Liver (tissue), 9 donors: ENCODE data around the gene SLMAP. TPM values are rescaled to one million over a fixed set of nuclear protein-coding genes. Genes with fewer than 3 reads are reported as not detected.

Experiments
- DNase-seq: peaks from one replicate; pipeline ENCODE4 v3.0.0-alpha.2; 2017; ENCODE audit warnings: low spot score
- H3K27ac ChIP-seq, 2 donors: one replicate each; pipeline ENCODE4 v1.7.0; 2013; ENCODE audit warnings: inconsistent platforms in 2 of 2, low read length in 2 of 2, control low read depth in 1 of 2, low read depth in 1 of 2, mild to moderate bottlenecking in 1 of 2
- H3K27me3 ChIP-seq, 4 donors: one replicate each; pipeline versions ENCODE4 v1.6.1 to v1.7.0; 2013; ENCODE audit warnings: low read length in 3 of 4, inconsistent platforms in 1 of 4, mild to moderate bottlenecking in 1 of 4, moderate library complexity in 1 of 4; ENCODE audit not compliant: control insufficient read depth in 4 of 4, insufficient read depth in 4 of 4
- H3K36me3 ChIP-seq, 4 donors: one replicate each; pipeline versions ENCODE4 v1.6.1 to v1.7.0; 2013; ENCODE audit warnings: low read length in 3 of 4, mild to moderate bottlenecking in 3 of 4, low read depth in 1 of 4, moderate library complexity in 1 of 4; ENCODE audit not compliant: control insufficient read depth in 4 of 4, insufficient read depth in 3 of 4
- H3K4me1 ChIP-seq, 4 donors: one replicate each; pipeline versions ENCODE4 v1.6.1 to v1.7.0; 2013; ENCODE audit warnings: low read length in 3 of 4, mild to moderate bottlenecking in 3 of 4, moderate library complexity in 1 of 4; ENCODE audit not compliant: control insufficient read depth in 4 of 4, insufficient read depth in 4 of 4
- H3K4me3 ChIP-seq, 3 donors: one replicate each; pipeline versions ENCODE4 v1.6.1 to v1.7.0; 2013; ENCODE audit warnings: low read length in 3 of 3, control low read depth in 1 of 3, low read depth in 1 of 3, mild to moderate bottlenecking in 1 of 3
- H3K9ac ChIP-seq, 2 donors: one replicate each; pipeline ENCODE4 v1.7.0; 2013; ENCODE audit warnings: low read length in 2 of 2, mild to moderate bottlenecking in 2 of 2, moderate library complexity in 2 of 2, control low read depth in 1 of 2, low read depth in 1 of 2
- H3K9me3 ChIP-seq, 4 donors: one replicate each; pipeline versions ENCODE4 v1.6.1 to v1.7.0; 2013; ENCODE audit warnings: low read length in 3 of 4; ENCODE audit not compliant: control insufficient read depth in 4 of 4
- ATF3 ChIP-seq: IDR thresholded peaks from 2 replicates; pipeline ENCODE4 v1.6.1; 2016; ENCODE audit warnings: antibody characterized with exemption
- CTCF ChIP-seq: fragments of 150-350 bp; IDR thresholded peaks from 2 replicates; pipeline ENCODE4 v1.5.1; 2017; ENCODE audit warnings: improper control_type of control experiment, low read depth, low read length; ENCODE audit not compliant: missing input control
- EGR1 ChIP-seq, 2 donors: IDR thresholded peaks; 2 replicates each; pipeline ENCODE4 v1.6.1; 2016 to 2018; ENCODE audit warnings: antibody characterized with exemption in 2 of 2, low read depth in 2 of 2
- FOXA1 ChIP-seq: IDR thresholded peaks from 2 replicates; pipeline ENCODE4 v1.6.1; 2016; ENCODE audit warnings: antibody characterized with exemption
- FOXA2 ChIP-seq: IDR thresholded peaks from 2 replicates; pipeline ENCODE4 v1.6.1; 2016; ENCODE audit warnings: antibody characterized with exemption
- GABPA ChIP-seq, 2 donors: IDR thresholded peaks in 1 of 2; conservative IDR thresholded peaks in 1 of 2; 2 replicates each; pipeline ENCODE4 v1.6.1; 2016; ENCODE audit warnings: antibody characterized with exemption in 2 of 2, mild to moderate bottlenecking in 1 of 2, moderate library complexity in 1 of 2
- HNF4A ChIP-seq, 2 donors: conservative IDR thresholded peaks; 2 replicates each; pipeline ENCODE4 v1.6.1; 2016; ENCODE audit warnings: antibody characterized with exemption in 2 of 2, mild to moderate bottlenecking in 2 of 2
- HNF4G ChIP-seq: IDR thresholded peaks from 2 replicates; pipeline ENCODE4 v1.6.1; 2016; ENCODE audit warnings: antibody characterized with exemption
- JUND ChIP-seq, 2 donors: IDR thresholded peaks; 2 replicates each; pipeline ENCODE4 v1.6.1; 2016; ENCODE audit warnings: antibody characterized with exemption in 2 of 2
- MAX ChIP-seq: IDR thresholded peaks from 2 replicates; pipeline ENCODE4 v1.6.1; 2016; ENCODE audit warnings: antibody characterized with exemption
- NR2F2 ChIP-seq: IDR thresholded peaks from 2 replicates; pipeline ENCODE4 v1.6.1; 2016; ENCODE audit warnings: antibody characterized with exemption
- RAD21 ChIP-seq, 2 donors: IDR thresholded peaks; 2 replicates each; pipeline ENCODE4 v1.6.1; 2016; ENCODE audit warnings: antibody characterized with exemption in 2 of 2, mild to moderate bottlenecking in 2 of 2
- REST ChIP-seq: IDR thresholded peaks from 2 replicates; pipeline ENCODE4 v1.6.1; 2016; ENCODE audit warnings: antibody characterized with exemption, mild to moderate bottlenecking
- RXRA ChIP-seq, 2 donors: IDR thresholded peaks; 2 replicates each; pipeline ENCODE4 v1.6.1; 2017 to 2018; ENCODE audit warnings: antibody characterized with exemption in 2 of 2, mild to moderate bottlenecking in 1 of 2
- SP1 ChIP-seq: IDR thresholded peaks from 2 replicates; pipeline ENCODE4 v1.6.1; 2018; ENCODE audit warnings: antibody characterized with exemption, mild to moderate bottlenecking
- TAF1 ChIP-seq: conservative IDR thresholded peaks from 2 replicates; pipeline ENCODE4 v1.6.1; 2016; ENCODE audit warnings: antibody characterized with exemption, mild to moderate bottlenecking
- YY1 ChIP-seq: IDR thresholded peaks from 2 replicates; pipeline ENCODE4 v1.6.1; 2016; ENCODE audit warnings: antibody characterized with exemption, mild to moderate bottlenecking
- ZBTB33 ChIP-seq: IDR thresholded peaks from 2 replicates; pipeline ENCODE4 v1.6.1; 2016; ENCODE audit warnings: antibody characterized with exemption
- WGBS: extraction: QIAGEN DNeasy Blood & Tissue Kit; methylation state at CpG from one replicate; pipeline ENCODE4 v1.1.7; 2013; 5-methylcytosine and 5-hydroxymethylcytosine counted together
- polyA plus RNA-seq, 2 donors: library from polyadenylated mRNA; stranded (reverse) in 1 of 2; unstranded in 1 of 2; fragments of 200-250 nt in 1 of 2; fragments of >200 nt in 1 of 2; fragmentation: Nextera tagmentation in 1 of 2; extraction: Ambion mirVana in 1 of 2; gene quantifications; one replicate each; pipeline versions ENCODE4 v1.2.1 to v1.2.3, GENCODE V29; 2013 to 2015
- total RNA-seq, 2 donors: library from RNA; depleted of rRNA; stranded (reverse); fragments of >200 nt; gene quantifications; one replicate each; pipeline ENCODE4 v1.2.3, GENCODE V29; 2014
- donor health status: healthy.
- donor health status: healthy.
- donor health status: healthy.
- donor health status: healthy.
- donor health status: healthy.

The SLMAP gene
- total and polyA plus RNA-seq, 4 donors: 10.2 to 37.8 (median 19.4) TPM

- TF ChIP-seq MAX: no peak
- no peak for TF ChIP-seq RAD21 (IDR thresholded peaks at IDR 0.05)
- no peak for TF ChIP-seq GABPA (IDR thresholded peaks at IDR 0.05 in 1 of 2, conservative IDR thresholded peaks at IDR 0.05 in 1 of 2)
- TF ChIP-seq HNF4A (conservative IDR thresholded peaks at IDR 0.05): no peak
- TF ChIP-seq FOXA1: no peak
- no peak for TF ChIP-seq SP1
These were observed 14.1 kb downstream of the SLMAP start (continued) for GRCh38 chr3:57770009-57770827.

GRCh38 chr3:57772251-57772650, 16.1 kb downstream of the SLMAP start:
- WGBS: 98% methylated on average over 4 of the region's 4 CpGs
- no peak for TF ChIP-seq NR2F2
- no peak for TF ChIP-seq YY1
- TF ChIP-seq GABPA (IDR thresholded peaks at IDR 0.05 in 1 of 2, conservative IDR thresholded peaks at IDR 0.05 in 1 of 2): no peak
- no peak for TF ChIP-seq HNF4A (conservative IDR thresholded peaks at IDR 0.05)
- no peak for TF ChIP-seq MAX
- TF ChIP-seq HNF4G: no peak
- no peak for TF ChIP-seq SP1
- no peak for TF ChIP-seq RXRA (IDR thresholded peaks at IDR 0.05)
- no peak for TF ChIP-seq TAF1
- TF ChIP-seq RAD21 (IDR thresholded peaks at IDR 0.05): no peak

GRCh38 chr3:57777774-57778173, 21.7 kb downstream of the SLMAP start:
- no peak overlapping the region for H3K4me3 ChIP-seq
- DNase-seq: no peak
- H3K9ac ChIP-seq: no peak overlapping the region
- H3K27ac ChIP-seq: no peak overlapping the region
- H3K4me1 ChIP-seq: peaks cover 0 to 7% (median under 1%) of the 10 kb centered on the region in 4 donors
- H3K36me3 ChIP-seq: no peaks in the 10 kb centered on the region
- TF ChIP-seq REST (no peak), TAF1 (no peak), SP1 (no peak), JUND (IDR thresholded peaks at IDR 0.05) (no peak), YY1 (no peak), FOXA1 (no peak), RAD21 (IDR thresholded peaks at IDR 0.05) (no peak), ZBTB33 (no peak), ATF3 (no peak), HNF4A (conservative IDR thresholded peaks at IDR 0.05) (no peak), RXRA (IDR thresholded peaks at IDR 0.05) (no peak), NR2F2 (no peak), HNF4G (no peak), EGR1 (IDR thresholded peaks at IDR 0.05; ENCODE audit: low read depth in 2 of 2) (no peak), CTCF (no peak), FOXA2 (no peak), MAX (no peak), GABPA (IDR thresholded peaks at IDR 0.05 in 1 of 2, conservative IDR thresholded peaks at IDR 0.05 in 1 of 2) (no peak)
- H3K9me3 ChIP-seq: no peaks in the 10 kb centered on the region
- WGBS: 55% methylated on average over 3 of the region's 3 CpGs
- H3K27me3 ChIP-seq: no peaks in the 10 kb centered on the region

More at GRCh38 chr3:57772251-57772650, 16.1 kb downstream of the SLMAP start:
- DNase-seq: no peak
- peaks cover 7 to 12% (median 9%) of the 10 kb centered on the region in 4 donors for H3K4me1 ChIP-seq
- no peaks in the 10 kb centered on the region for H3K9me3 ChIP-seq
- H3K27ac ChIP-seq: no peak overlapping the region
- H3K4me3 ChIP-seq: no peak overlapping the region
- no peak overlapping the region for H3K9ac ChIP-seq
- H3K36me3 ChIP-seq: no peaks in the 10 kb centered on the region
- no peaks in the 10 kb centered on the region for H3K27me3 ChIP-seq
